Stimulated activated memory B cell treated with anti-CD40 and anti-IgM and Interleukin-4, amounts not matched to agents 10 μg/mL and 1 μg/mL and 100 μg/mL, for 72 hours (primary cell): ENCODE data around the gene TMEM191B.
A peak's percentile ranks its signal among the peaks of the same experiment; 100 is the strongest.
"Not testable (repeated sequence)": the region's sequence is repeated elsewhere in the genome, so short reads cannot be mapped to it uniquely, and the experiment has no call there.

ENCODE experiments used
- ATAC-seq: fragments of 150-1000 bp; cut with Tn5 transposase; 2 replicates; pipeline ENCODE4 v1.10.0; 2021
- H3K27ac Mint-ChIP-seq: one replicate; pipeline ENCODE4 v1.8.0; 2022; ENCODE audit warnings: mild to moderate bottlenecking, mixed read lengths
- H3K27me3 Mint-ChIP-seq: one replicate; pipeline ENCODE4 v1.8.0; 2022; ENCODE audit warnings: mixed read lengths
- H3K36me3 Mint-ChIP-seq: one replicate; pipeline ENCODE4 v1.8.0; 2022; ENCODE audit warnings: mixed read lengths
- H3K4me1 Mint-ChIP-seq: one replicate; pipeline ENCODE4 v1.8.0; 2022; ENCODE audit warnings: mixed read lengths
- H3K4me3 Mint-ChIP-seq: one replicate; pipeline ENCODE4 v1.8.0; 2022; ENCODE audit warnings: mild to moderate bottlenecking, moderate library complexity, mixed read lengths
- H3K9me3 Mint-ChIP-seq: one replicate; pipeline ENCODE4 v1.8.0; 2022; ENCODE audit warnings: mixed read lengths

TMEM191B gene

GRCh38 chr22:18527752-18528596 is at the start of gene TMEM191B:
Gene TMEM191B (plus strand): TSS chr22:18527802. CDS start chr22:18527981, 179 bp downstream.
- not testable (repeated sequence) for H3K27me3 Mint-ChIP-seq, H3K4me1 Mint-ChIP-seq, H3K36me3 Mint-ChIP-seq, H3K9me3 Mint-ChIP-seq
- peak; percentile 35 for ATAC-seq
- Mint-ChIP-seq H3K27ac (peak within 1 kb of the TSS; percentile 67), H3K4me3 (peak within 1 kb of the TSS; percentile 75)

GRCh38 chr22:18496227-18496626 is 31.4 kb upstream of the TMEM191B start:
- not testable (repeated sequence) for H3K9me3 Mint-ChIP-seq, H3K27ac Mint-ChIP-seq, ATAC-seq, H3K27me3 Mint-ChIP-seq, H3K36me3 Mint-ChIP-seq, H3K4me3 Mint-ChIP-seq, H3K4me1 Mint-ChIP-seq

GRCh38 chr22:18511327-18511726 is 16.3 kb upstream of the TMEM191B start:
- not testable (repeated sequence) for H3K36me3 Mint-ChIP-seq, H3K27me3 Mint-ChIP-seq, H3K9me3 Mint-ChIP-seq, ATAC-seq, H3K4me1 Mint-ChIP-seq, H3K4me3 Mint-ChIP-seq, H3K27ac Mint-ChIP-seq

- H3K27me3 Mint-ChIP-seq, H3K4me3 Mint-ChIP-seq, H3K4me1 Mint-ChIP-seq, ATAC-seq, H3K36me3 Mint-ChIP-seq, H3K27ac Mint-ChIP-seq, H3K9me3 Mint-ChIP-seq: not testable (repeated sequence)
Measured at GRCh38 chr22:18512378-18512777, 15.2 kb upstream of the TMEM191B start.

DNA sequence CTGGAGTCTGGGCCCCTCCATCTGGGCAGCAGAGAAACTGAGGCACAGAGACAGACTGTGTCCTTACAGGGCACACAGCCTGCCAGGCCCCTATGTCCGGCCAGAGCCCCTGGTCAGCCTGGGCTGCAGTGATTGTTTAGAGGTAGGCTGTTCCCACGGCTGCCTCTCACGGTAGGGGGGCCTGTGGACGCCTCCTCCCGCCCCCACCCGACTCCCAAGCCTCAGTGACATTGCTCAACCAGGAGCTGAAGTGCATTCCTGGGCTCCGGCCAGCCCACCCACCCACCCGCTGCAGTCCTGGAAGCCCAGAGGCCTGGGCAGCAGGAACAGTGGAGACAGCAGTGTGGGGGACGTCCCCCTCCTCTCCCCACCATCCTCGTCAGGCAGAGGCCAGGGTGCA is 14.1 kb upstream of the TMEM191B start:
- not testable (repeated sequence) for H3K27ac Mint-ChIP-seq, ATAC-seq, H3K27me3 Mint-ChIP-seq, H3K9me3 Mint-ChIP-seq, H3K4me1 Mint-ChIP-seq, H3K36me3 Mint-ChIP-seq, H3K4me3 Mint-ChIP-seq

GRCh38 chr22:18518061-18518460 is 9.5 kb upstream of the TMEM191B start, which contains the start of gene GGTLC3:
Gene GGTLC3 (minus strand): TSS chr22:18518161. CDS start chr22:18517897, 264 bp downstream.
- not testable (repeated sequence) for H3K4me1 Mint-ChIP-seq, H3K27ac Mint-ChIP-seq, H3K9me3 Mint-ChIP-seq, H3K4me3 Mint-ChIP-seq, ATAC-seq, H3K27me3 Mint-ChIP-seq, H3K36me3 Mint-ChIP-seq

GRCh38 chr22:18522762-18523161 is 4.8 kb upstream of the TMEM191B start:
- H3K36me3 Mint-ChIP-seq, ATAC-seq, H3K4me3 Mint-ChIP-seq, H3K9me3 Mint-ChIP-seq, H3K4me1 Mint-ChIP-seq, H3K27ac Mint-ChIP-seq, H3K27me3 Mint-ChIP-seq: not testable (repeated sequence)

- H3K36me3 Mint-ChIP-seq, H3K4me3 Mint-ChIP-seq, H3K4me1 Mint-ChIP-seq, H3K27me3 Mint-ChIP-seq, ATAC-seq, H3K9me3 Mint-ChIP-seq, H3K27ac Mint-ChIP-seq: not testable (repeated sequence)
Measured at GRCh38 chr22:18523328-18523727, 4.3 kb upstream of the TMEM191B start.

DNA sequence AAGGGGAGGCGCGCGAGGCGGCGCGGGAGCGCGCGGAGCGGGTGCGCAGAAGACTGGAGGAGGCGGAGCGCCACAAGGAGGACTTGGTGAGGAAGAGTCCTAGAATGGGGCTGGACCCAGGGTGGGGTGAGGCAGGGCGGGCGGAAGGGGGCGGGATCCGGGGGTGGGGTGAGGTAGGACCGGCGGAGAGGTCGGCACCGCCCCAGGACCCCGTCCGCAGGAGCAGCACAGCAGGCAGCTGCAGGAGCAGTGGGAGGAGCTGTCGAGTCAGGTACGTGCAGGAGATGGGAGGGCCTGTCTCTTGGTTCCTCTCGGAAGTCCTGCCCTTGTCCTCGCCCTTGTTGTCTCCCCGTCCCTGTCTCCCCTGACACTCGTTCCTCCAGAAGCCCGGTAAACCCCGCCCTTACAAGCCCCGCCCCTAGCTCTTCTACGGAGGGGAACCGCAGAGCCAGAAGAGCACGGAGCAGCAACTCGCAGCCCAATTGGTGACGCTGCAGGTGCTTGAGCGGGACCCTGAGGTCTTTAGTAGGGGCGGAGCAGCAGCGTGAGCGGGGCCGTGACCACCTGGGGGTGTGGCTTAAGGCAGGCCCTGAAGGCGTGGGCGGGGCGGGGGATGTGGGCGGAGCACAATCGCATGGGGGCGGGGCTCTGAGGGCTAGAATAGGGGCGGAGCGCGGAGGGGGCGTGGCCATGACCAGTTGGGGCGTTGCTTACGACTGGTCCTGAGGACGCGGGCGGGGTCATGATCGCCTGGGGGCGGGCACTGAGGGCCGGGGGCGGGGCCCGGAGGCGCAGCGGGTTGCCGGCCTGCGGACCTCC is 1.2 kb downstream of the TMEM191B start:
- H3K4me1 Mint-ChIP-seq, H3K9me3 Mint-ChIP-seq, H3K27me3 Mint-ChIP-seq, H3K36me3 Mint-ChIP-seq: not testable (repeated sequence)
- peak overlapping the region; percentile 75 for H3K4me3 Mint-ChIP-seq
- ATAC-seq: peak; percentile 92
- H3K27ac Mint-ChIP-seq: peak overlapping the region; percentile 67

DNA sequence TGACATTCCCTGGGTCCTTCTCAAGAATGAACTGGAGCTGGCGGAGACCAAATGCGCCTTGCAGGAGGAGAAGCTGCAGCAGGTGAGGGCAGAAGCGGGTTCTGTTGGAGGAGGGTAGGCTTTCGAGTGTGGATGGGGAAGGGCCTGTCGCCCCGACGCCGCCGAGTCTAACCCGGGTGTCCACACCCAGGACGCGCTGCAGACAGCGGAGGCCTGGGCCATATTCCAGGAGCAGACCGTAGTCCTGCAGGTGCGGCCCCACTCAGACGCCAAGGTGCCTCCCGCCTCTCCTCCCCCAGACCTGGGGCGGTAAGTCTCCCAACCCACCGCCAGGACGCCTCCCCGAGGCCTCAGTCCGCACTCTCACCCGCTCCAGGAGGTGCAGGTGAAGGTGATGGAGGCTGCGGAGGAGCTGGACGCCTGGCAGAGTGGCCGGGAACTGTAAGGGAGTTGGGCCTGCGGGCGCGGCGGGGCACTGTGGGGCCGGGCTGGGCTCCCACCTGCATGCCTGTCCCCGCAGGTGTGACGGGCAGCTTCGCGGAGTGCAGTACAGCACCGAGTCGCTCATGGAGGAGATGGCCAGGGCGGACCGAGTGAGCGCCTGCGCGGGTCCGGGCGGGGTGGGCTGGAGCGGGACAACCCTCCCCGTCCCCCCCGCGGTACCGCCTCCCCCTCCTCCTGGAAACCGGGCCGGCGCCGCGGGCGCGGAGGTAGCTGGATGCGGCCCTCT is 2.0 kb downstream of the TMEM191B start:
- ATAC-seq: peak; percentile 21
- H3K9me3 Mint-ChIP-seq, H3K27ac Mint-ChIP-seq, H3K4me1 Mint-ChIP-seq, H3K4me3 Mint-ChIP-seq, H3K27me3 Mint-ChIP-seq, H3K36me3 Mint-ChIP-seq: not testable (repeated sequence)

DNA sequence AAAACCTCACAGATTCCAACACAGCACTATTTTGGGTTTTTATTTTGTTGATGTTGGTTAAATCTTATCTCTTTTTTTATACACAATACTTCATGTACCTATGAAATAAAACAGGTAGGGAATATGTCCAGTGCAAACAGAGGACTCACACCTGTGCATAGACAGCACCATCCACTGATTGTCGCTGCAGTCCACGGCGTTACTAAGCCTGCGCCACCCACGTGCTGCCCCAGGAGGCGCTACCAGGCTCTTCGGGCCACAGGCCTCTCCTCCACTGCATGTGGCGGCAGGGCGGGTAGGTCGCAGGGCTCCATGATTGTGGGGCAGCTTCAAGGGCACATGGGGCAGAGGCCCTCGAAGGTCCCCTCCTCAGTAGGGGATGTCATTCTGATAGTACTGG is 6.0 kb downstream of the TMEM191B start:
- ATAC-seq, H3K4me1 Mint-ChIP-seq, H3K36me3 Mint-ChIP-seq, H3K27me3 Mint-ChIP-seq, H3K9me3 Mint-ChIP-seq, H3K4me3 Mint-ChIP-seq, H3K27ac Mint-ChIP-seq: not testable (repeated sequence)

DNA sequence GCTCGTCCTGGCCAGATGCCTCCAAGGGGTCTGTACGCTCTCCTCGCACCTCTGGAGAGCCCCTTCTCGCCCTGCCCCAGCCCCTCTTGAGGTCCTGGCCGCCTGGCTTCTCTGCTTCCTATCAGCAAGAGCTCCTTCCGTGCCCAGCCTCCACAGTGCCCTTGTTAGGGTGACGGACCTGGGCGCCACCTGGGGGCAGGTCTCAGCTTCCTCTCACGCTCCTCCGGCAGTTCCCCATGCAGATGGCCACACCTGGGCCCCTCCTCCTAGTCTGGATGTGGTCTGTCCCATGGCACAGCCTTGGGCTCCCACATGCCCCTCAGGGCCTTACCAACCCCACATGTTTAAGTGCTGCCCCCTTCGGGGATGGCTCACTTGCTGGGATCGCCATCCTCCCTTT is 6.7 kb downstream of the TMEM191B start:
- not testable (repeated sequence) for H3K4me3 Mint-ChIP-seq, H3K9me3 Mint-ChIP-seq, H3K27me3 Mint-ChIP-seq, H3K27ac Mint-ChIP-seq, H3K36me3 Mint-ChIP-seq, H3K4me1 Mint-ChIP-seq, ATAC-seq

- H3K4me3 Mint-ChIP-seq, H3K4me1 Mint-ChIP-seq, H3K27me3 Mint-ChIP-seq, H3K36me3 Mint-ChIP-seq, H3K27ac Mint-ChIP-seq, H3K9me3 Mint-ChIP-seq, ATAC-seq: not testable (repeated sequence)
Measured at GRCh38 chr22:18539994-18540393, 12.4 kb downstream of the TMEM191B start.

GRCh38 chr22:18543400-18543799 is 15.8 kb downstream of the TMEM191B start:
- peak; percentile 56 for ATAC-seq
- H3K9me3 Mint-ChIP-seq, H3K4me1 Mint-ChIP-seq, H3K27ac Mint-ChIP-seq, H3K36me3 Mint-ChIP-seq, H3K4me3 Mint-ChIP-seq, H3K27me3 Mint-ChIP-seq: not testable (repeated sequence)

GRCh38 chr22:18544615-18545014 is 17.0 kb downstream of the TMEM191B start:
- not testable (repeated sequence) for H3K36me3 Mint-ChIP-seq, H3K27me3 Mint-ChIP-seq, H3K27ac Mint-ChIP-seq, H3K4me3 Mint-ChIP-seq, H3K4me1 Mint-ChIP-seq, ATAC-seq, H3K9me3 Mint-ChIP-seq
